HEK293 (cell line): Measurements from ENCODE around the gene ZNF423.

Experiments
- CTCF ChIA-PET: fragments of 350-600 bp; formaldehyde crosslinking; extraction: SDS; loops from one replicate; lab custom pipeline; 2021; ENCODE audit warnings: antibody characterized with exemption; lab: Yijun Ruan, JAX
- POLR2A ChIA-PET: fragments of 300-600 bp; formaldehyde crosslinking; extraction: SDS; loops from one replicate; lab custom pipeline; 2020; ENCODE audit warnings: antibody characterized with exemption, inconsistent platforms; lab: Yijun Ruan, JAX
- H3K27ac ChIP-seq: fragments of 200-500 bp; sonication (Bioruptor generic); 2 replicates; pipeline ENCODE4 v1.5.1; 2014; ENCODE audit warnings: low read depth, low read length, control low read depth, inconsistent platforms; ENCODE audit errors: extremely low read depth
- H3K36me3 ChIP-seq, 2 experiments: fragments of 200-500 bp in 1 of 2; sonication (Bioruptor generic) in 1 of 2; 1 replicate in 1 of 2; 2 replicates in 1 of 2; pipeline ENCODE4 v1.5.1; 2014 to 2017; ENCODE audit warnings: inconsistent platforms in 2 of 2, low read length in 2 of 2; ENCODE audit not compliant: control insufficient read depth in 2 of 2, insufficient read depth in 1 of 2
- H3K4me1 ChIP-seq: fragments of 200-500 bp; sonication (Bioruptor generic); 2 replicates; pipeline ENCODE4 v1.5.1; 2014; ENCODE audit warnings: mild to moderate bottlenecking, low read length, inconsistent platforms; ENCODE audit not compliant: control insufficient read depth, insufficient read depth
- H3K4me3 ChIP-seq: 2 replicates; pipeline ENCODE4 v1.5.1; 2011; ENCODE audit warnings: low read depth, mild to moderate bottlenecking, control low read depth, low read length, moderate library complexity
- H3K9me3 ChIP-seq: fragments of 200-500 bp; sonication (Bioruptor generic); 2 replicates; pipeline ENCODE4 v1.5.1; 2014; ENCODE audit warnings: low read depth, low read length, inconsistent platforms; ENCODE audit not compliant: control insufficient read depth, insufficient read depth
- AEBP2 ChIP-seq: fragments of 450-650 bp; formaldehyde crosslinking; IDR thresholded peaks from 2 replicates; pipeline ENCODE4 v1.5.1; 2016; ENCODE audit warnings: missing biosample characterization, missing genetic modification characterization, borderline replicate concordance
- KLF1 ChIP-seq: fragments of 450-650 bp; formaldehyde crosslinking; IDR thresholded peaks from 2 replicates; pipeline ENCODE4 v1.5.1; 2016; ENCODE audit warnings: missing biosample characterization, missing genetic modification characterization
- PBX3 ChIP-seq: sonication (generic); formaldehyde crosslinking; IDR thresholded peaks from 2 replicates; pipeline ENCODE4 v1.8.1; 2022; ENCODE audit warnings: mild to moderate bottlenecking, moderate library complexity, missing genetic modification reagents
- SP2 ChIP-seq: fragments of 450-650 bp; formaldehyde crosslinking; IDR thresholded peaks from 2 replicates; pipeline ENCODE4 v1.5.1; 2016; ENCODE audit warnings: missing biosample characterization, missing genetic modification characterization
- ZFHX2 ChIP-seq: fragments of 450-650 bp; formaldehyde crosslinking; conservative IDR thresholded peaks from 2 replicates; pipeline ENCODE4 v1.5.1; 2016; ENCODE audit warnings: missing biosample characterization, missing genetic modification characterization
- ZFP69B ChIP-seq: fragments of 450-650 bp; formaldehyde crosslinking; IDR thresholded peaks from 2 replicates; pipeline ENCODE4 v1.5.1; 2016; ENCODE audit warnings: missing biosample characterization, missing genetic modification characterization
- ZNF155 ChIP-seq: fragments of 450-650 bp; formaldehyde crosslinking; IDR thresholded peaks from 2 replicates; pipeline ENCODE4 v1.5.1; 2016; ENCODE audit warnings: missing biosample characterization, missing genetic modification characterization
- ZNF175 ChIP-seq: fragments of 450-650 bp; formaldehyde crosslinking; IDR thresholded peaks from 2 replicates; pipeline ENCODE4 v1.5.1; 2016; ENCODE audit warnings: missing biosample characterization, missing genetic modification characterization
- ZNF24 ChIP-seq: fragments of 450-650 bp; formaldehyde crosslinking; IDR thresholded peaks from 2 replicates; pipeline ENCODE4 v1.5.1; 2016; ENCODE audit warnings: missing biosample characterization, missing genetic modification characterization
- ZNF26 ChIP-seq: fragments of 450-650 bp; formaldehyde crosslinking; IDR thresholded peaks from 2 replicates; pipeline ENCODE4 v1.5.1; 2016; ENCODE audit warnings: missing biosample characterization, missing genetic modification characterization
- ZNF280D ChIP-seq: fragments of 450-650 bp; formaldehyde crosslinking; IDR thresholded peaks from 2 replicates; pipeline ENCODE4 v1.5.1; 2016; ENCODE audit warnings: missing biosample characterization, missing genetic modification characterization
- ZNF324 ChIP-seq: fragments of 450-650 bp; formaldehyde crosslinking; IDR thresholded peaks from 2 replicates; pipeline ENCODE4 v1.5.1; 2016; ENCODE audit warnings: missing biosample characterization, missing genetic modification characterization
- ZNF341 ChIP-seq: fragments of 450-650 bp; formaldehyde crosslinking; IDR thresholded peaks from 2 replicates; pipeline ENCODE4; 2016; ENCODE audit warnings: low read depth, missing biosample characterization, missing genetic modification characterization
- ZNF518A ChIP-seq: fragments of 450-650 bp; formaldehyde crosslinking; conservative IDR thresholded peaks from 2 replicates; pipeline ENCODE4 v1.5.1; 2016; ENCODE audit warnings: low read depth, missing biosample characterization, missing genetic modification characterization
- ZNF776 ChIP-seq: fragments of 450-650 bp; formaldehyde crosslinking; IDR thresholded peaks from 2 replicates; pipeline ENCODE4 v1.5.0; 2017; ENCODE audit warnings: missing biosample characterization, missing genetic modification characterization, borderline replicate concordance

Gene ZNF423

GRCh38 chr16:49843758-49844157, 12.2 kb downstream of the ZNF423 start:
- H3K36me3 ChIP-seq, result no peaks in the 10 kb centered on the region
- TF ChIP-seq ZNF324 (tag by site-specific recombination) (no peak), ZNF341 (tag by site-specific recombination) (peak; percentile 45), PBX3 (CRISPR knock-in tag) (no peak), ZNF776 (no peak), ZNF155 (tag by site-specific recombination) (no peak)
- ChIA-PET CTCF (interaction anchor here (0.8 to 1.1 kb wide), 2 partner anchors 24 to 86 kb away, joined by 3 to 4 read pairs; no protein-coding TSS in a partner anchor), POLR2A (no interaction called here)
- H3K9me3 ChIP-seq, result no peaks in the 10 kb centered on the region
- H3K4me1 ChIP-seq, result no peaks in the 10 kb centered on the region
- H3K27ac ChIP-seq, result no peak overlapping the region
- H3K4me3 ChIP-seq, result no peak overlapping the region

- TF ChIP-seq ZNF518A (tag by site-specific recombination), result no peak
- no peak for TF ChIP-seq SP2 (tag by site-specific recombination)
- TF ChIP-seq KLF1 (tag by site-specific recombination), result no peak
- no peak for TF ChIP-seq ZNF24 (tag by site-specific recombination)
- TF ChIP-seq ZFHX2 (tag by site-specific recombination), result no peak
- TF ChIP-seq ZNF280D (tag by site-specific recombination), result no peak
- TF ChIP-seq ZFP69B, result no peak
- TF ChIP-seq ZNF26 (tag by site-specific recombination), result no peak
- TF ChIP-seq ZNF175 (tag by site-specific recombination), result no peak
- TF ChIP-seq AEBP2 (tag by site-specific recombination), result no peak
- POLR2A ChIA-PET, result no interaction called here
- H3K4me1 ChIP-seq, result no peaks in the 10 kb centered on the region
Measured at GRCh38 chr16:49842972-49843371, 12.9 kb downstream of the ZNF423 start.

More at GRCh38 chr16:49842972-49843371, 12.9 kb downstream of the ZNF423 start:
- H3K36me3 ChIP-seq, result no peaks in the 10 kb centered on the region
- H3K4me3 ChIP-seq, result no peak overlapping the region
- no peaks in the 10 kb centered on the region for H3K9me3 ChIP-seq
- H3K27ac ChIP-seq, result no peak overlapping the region
- CTCF ChIA-PET, result interaction anchor here (0.6 to 0.7 kb wide), 2 partner anchors 47 to 259 kb away, joined by 3 read pairs; no protein-coding TSS in a partner anchor
